Mesendoderm (in vitro differentiated cells): ENCODE measurements around the gene NFATC1.

Source experiments
- DNase-seq: peaks from one replicate; pipeline ENCODE4 v3.0.0; 2013
- H2AK5ac ChIP-seq: 2 replicates; pipeline ENCODE4 v1.6.1; 2013; ENCODE audit warnings: low read length, inconsistent platforms
- H2BK120ac ChIP-seq: 2 replicates; pipeline ENCODE4 v1.6.1; 2013; ENCODE audit warnings: low read depth, mild to moderate bottlenecking, low read length, moderate library complexity, mixed read lengths
- H2BK15ac ChIP-seq: replicated peaks from 2 replicates; pipeline ENCODE4 v1.6.1; 2013; ENCODE audit warnings: low read depth, mild to moderate bottlenecking, moderate library complexity
- H2BK5ac ChIP-seq: 2 replicates; pipeline ENCODE4 v1.6.1; 2013; ENCODE audit warnings: low read length, inconsistent platforms
- H3K18ac ChIP-seq: 2 replicates; pipeline ENCODE4 v1.6.1; 2013; ENCODE audit warnings: mild to moderate bottlenecking, low read length, mixed read lengths
- H3K23ac ChIP-seq: one replicate; pipeline ENCODE4 v1.6.1; 2013; ENCODE audit warnings: low read length
- H3K27ac ChIP-seq: 2 replicates; pipeline ENCODE4 v1.5.1; 2013; ENCODE audit warnings: low read depth, mild to moderate bottlenecking, inconsistent platforms, low read length, moderate library complexity
- H3K27me3 ChIP-seq: 2 replicates; pipeline ENCODE4 v1.6.1; 2013; ENCODE audit warnings: low read length, control low read depth, mild to moderate bottlenecking, inconsistent platforms; ENCODE audit not compliant: insufficient read depth, poor library complexity
- H3K36me3 ChIP-seq: 2 replicates; pipeline ENCODE4 v1.6.1; 2013; ENCODE audit warnings: low read length, inconsistent platforms; ENCODE audit not compliant: control insufficient read depth, insufficient read depth
- H3K4ac ChIP-seq: one replicate; pipeline ENCODE4 v1.6.1; 2013; ENCODE audit warnings: low read depth, mild to moderate bottlenecking, low read length, moderate library complexity
- H3K4me1 ChIP-seq: 2 replicates; pipeline ENCODE4 v1.6.1; 2013; ENCODE audit warnings: low read depth, low read length, inconsistent platforms; ENCODE audit not compliant: control insufficient read depth
- H3K4me2 ChIP-seq: 2 replicates; pipeline ENCODE4 v1.6.1; 2013; ENCODE audit warnings: low read length
- H3K4me3 ChIP-seq: 2 replicates; pipeline ENCODE4 v1.5.1; 2013; ENCODE audit warnings: mild to moderate bottlenecking, low read length
- H3K56ac ChIP-seq: one replicate; pipeline ENCODE4 v1.6.1; 2013; ENCODE audit warnings: low read length
- H3K79me1 ChIP-seq: 2 replicates; pipeline ENCODE4 v1.6.1; 2013; ENCODE audit warnings: low read length, inconsistent platforms
- H3K79me2 ChIP-seq: 2 replicates; pipeline ENCODE4 v1.6.1; 2013; ENCODE audit warnings: mild to moderate bottlenecking, low read length; ENCODE audit not compliant: control insufficient read depth, insufficient read depth
- H3K9ac ChIP-seq: 2 replicates; pipeline ENCODE4 v1.6.1; 2013; ENCODE audit warnings: low read length, inconsistent platforms
- H4K5ac ChIP-seq: one replicate; pipeline ENCODE4 v1.6.1; 2013; ENCODE audit warnings: low read length
- H4K8ac ChIP-seq: one replicate; pipeline ENCODE4 v1.6.1; 2013; ENCODE audit warnings: low read depth, mild to moderate bottlenecking, control low read depth, low read length, moderate library complexity
- WGBS: extraction: QIAGEN DNeasy Blood & Tissue Kit; methylation state at CpG from one replicate; pipeline ENCODE4 v1.1.7; 2013; ENCODE audit warnings: low lambda C conversion rate, missing lambda C conversion rate; ENCODE audit not compliant: insufficient coverage; ENCODE audit errors: extremely low coverage; 5-methylcytosine and 5-hydroxymethylcytosine counted together

Gene NFATC1

DNA sequence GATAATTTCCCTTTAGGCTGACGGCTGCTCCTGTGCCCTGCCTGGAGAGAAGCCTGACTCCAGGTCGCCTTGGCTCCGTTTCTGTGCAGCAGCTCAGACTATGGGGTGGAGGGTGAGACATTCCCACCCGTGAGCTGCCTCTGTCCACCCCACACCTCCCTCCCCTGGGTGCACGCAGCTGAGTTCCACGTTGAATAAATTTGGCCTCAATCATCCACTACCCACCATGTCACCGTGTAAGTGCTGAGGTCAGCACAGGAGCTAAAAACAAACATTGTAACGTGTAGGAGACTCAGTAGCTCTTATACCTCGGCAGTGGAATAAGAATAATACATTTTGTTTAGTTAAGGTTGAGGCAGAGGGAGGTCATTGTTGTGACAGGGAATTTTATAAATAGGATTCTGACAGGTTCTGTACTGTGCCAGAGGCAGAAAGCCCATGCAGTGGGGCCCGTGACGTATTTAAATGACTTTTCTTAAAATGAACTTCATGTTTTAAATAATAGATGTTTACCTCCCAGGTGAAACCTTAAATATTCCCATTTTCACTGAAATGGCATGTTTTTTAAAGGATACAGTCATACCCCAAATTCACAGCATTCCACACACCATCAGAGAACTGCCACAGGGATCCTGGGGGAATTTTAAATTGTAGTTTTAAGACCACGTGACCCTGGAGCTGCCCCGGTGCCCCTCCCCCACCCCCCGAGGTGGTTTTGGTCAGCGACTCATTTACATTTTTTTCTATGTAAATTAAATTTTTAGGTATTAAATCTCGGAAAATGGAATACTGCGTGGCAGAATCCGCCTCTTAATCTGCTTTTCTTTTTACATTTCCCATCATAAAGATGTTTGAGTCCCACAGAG lies 50.2 kb downstream of the NFATC1 start:
- Histone ChIP-seq H3K4me2 (no peak overlapping the region), H3K9ac (no peak overlapping the region), H3K4me3 (no peak overlapping the region), H3K18ac (no peak overlapping the region), H3K4ac (no peak overlapping the region), H3K79me1 (no peaks in the 10 kb centered on the region), H4K8ac (no peak overlapping the region), H2AK5ac (no peak overlapping the region), H3K56ac (no peak overlapping the region), H3K27me3 (no peaks in the 10 kb centered on the region), H3K23ac (no peak overlapping the region), H4K5ac (no peak overlapping the region), H3K27ac (no peak overlapping the region), H2BK15ac (no peak overlapping the region), H2BK5ac (no peak overlapping the region), H3K36me3 (no peaks in the 10 kb centered on the region), H3K4me1 (peaks cover 3% of the 10 kb centered on the region), H2BK120ac (no peak overlapping the region), H3K79me2 (no peaks in the 10 kb centered on the region)
- peak; percentile 45 for DNase-seq
- no CpG with 5 or more reads among the region's 18 CpGs for WGBS

DNA sequence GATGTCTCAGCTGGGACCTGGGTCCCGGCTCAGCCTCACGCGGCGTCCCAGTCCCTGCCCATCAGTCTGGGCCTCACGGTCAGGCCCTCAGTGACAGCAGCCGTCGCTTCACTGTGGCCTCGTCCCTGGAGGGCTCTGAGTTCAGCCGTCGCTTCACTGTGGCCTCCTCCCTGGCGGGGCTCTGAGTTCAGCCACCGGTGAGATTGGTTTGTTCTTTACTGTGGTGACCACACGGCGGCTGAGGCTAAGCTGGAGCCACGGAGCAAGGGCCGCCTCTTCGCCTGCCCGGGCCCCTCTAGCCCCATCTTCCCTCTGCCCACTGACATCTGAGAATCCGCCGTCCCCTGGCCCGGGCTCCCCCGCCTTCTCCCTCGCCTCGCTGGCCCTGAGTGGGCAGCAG lies 51.2 kb downstream of the NFATC1 start:
- no CpG with 5 or more reads among the region's 24 CpGs for WGBS
- H3K36me3 ChIP-seq: no peaks in the 10 kb centered on the region
- no peak for DNase-seq

GRCh38 chr18:79447703-79448367 lies 52.1 kb downstream of the NFATC1 start:
- Histone ChIP-seq H2BK120ac (no peak overlapping the region), H4K8ac (no peak overlapping the region), H3K79me1 (no peaks in the 10 kb centered on the region), H3K27me3 (no peaks in the 10 kb centered on the region), H3K4ac (no peak overlapping the region), H3K79me2 (no peaks in the 10 kb centered on the region), H3K4me2 (no peak overlapping the region), H3K9ac (no peak overlapping the region), H2BK15ac (no peak overlapping the region), H3K18ac (no peak overlapping the region), H3K23ac (no peak overlapping the region), H2AK5ac (no peak overlapping the region), H3K27ac (no peak overlapping the region), H3K36me3 (no peaks in the 10 kb centered on the region), H3K4me3 (no peak overlapping the region), H3K4me1 (peaks cover 3% of the 10 kb centered on the region), H4K5ac (no peak overlapping the region), H2BK5ac (no peak overlapping the region), H3K56ac (no peak overlapping the region)
- WGBS: no CpG with 5 or more reads among the region's 29 CpGs
- DNase-seq: no peak

More for the DNA sequence above, 51.2 kb downstream of the NFATC1 start:
- Histone ChIP-seq H3K79me1 (no peaks in the 10 kb centered on the region), H3K4me2 (no peak overlapping the region), H4K8ac (no peak overlapping the region), H3K4ac (no peak overlapping the region), H3K9ac (no peak overlapping the region), H3K79me2 (no peaks in the 10 kb centered on the region), H3K56ac (no peak overlapping the region), H4K5ac (no peak overlapping the region), H2BK5ac (no peak overlapping the region), H3K27me3 (no peaks in the 10 kb centered on the region), H3K27ac (no peak overlapping the region), H2BK15ac (no peak overlapping the region), H2BK120ac (no peak overlapping the region), H3K23ac (no peak overlapping the region), H2AK5ac (no peak overlapping the region), H3K18ac (no peak overlapping the region), H3K4me1 (peaks cover 3% of the 10 kb centered on the region), H3K4me3 (no peak overlapping the region)

- H4K8ac ChIP-seq: no peak overlapping the region
- no peak overlapping the region for H3K9ac ChIP-seq
- H3K18ac ChIP-seq: no peak overlapping the region
- WGBS: no CpG with 5 or more reads among the region's 25 CpGs
- no peaks in the 10 kb centered on the region for H3K27me3 ChIP-seq
- no peak overlapping the region for H3K56ac ChIP-seq
- no peak overlapping the region for H3K4me2 ChIP-seq
- H4K5ac ChIP-seq: no peak overlapping the region
- H3K36me3 ChIP-seq: no peaks in the 10 kb centered on the region
- no peaks in the 10 kb centered on the region for H3K79me1 ChIP-seq
- no peak overlapping the region for H2AK5ac ChIP-seq
- DNase-seq: no peak
- no peak overlapping the region for H3K4me3 ChIP-seq
- H2BK5ac ChIP-seq: no peak overlapping the region
- peaks cover 3% of the 10 kb centered on the region for H3K4me1 ChIP-seq
- H3K79me2 ChIP-seq: no peaks in the 10 kb centered on the region
- H2BK15ac ChIP-seq: no peak overlapping the region
- H2BK120ac ChIP-seq: no peak overlapping the region
- no peak overlapping the region for H3K4ac ChIP-seq
- no peak overlapping the region for H3K27ac ChIP-seq
- H3K23ac ChIP-seq: no peak overlapping the region
Observed at GRCh38 chr18:79448621-79449020, 52.9 kb downstream of the NFATC1 start.

DNA sequence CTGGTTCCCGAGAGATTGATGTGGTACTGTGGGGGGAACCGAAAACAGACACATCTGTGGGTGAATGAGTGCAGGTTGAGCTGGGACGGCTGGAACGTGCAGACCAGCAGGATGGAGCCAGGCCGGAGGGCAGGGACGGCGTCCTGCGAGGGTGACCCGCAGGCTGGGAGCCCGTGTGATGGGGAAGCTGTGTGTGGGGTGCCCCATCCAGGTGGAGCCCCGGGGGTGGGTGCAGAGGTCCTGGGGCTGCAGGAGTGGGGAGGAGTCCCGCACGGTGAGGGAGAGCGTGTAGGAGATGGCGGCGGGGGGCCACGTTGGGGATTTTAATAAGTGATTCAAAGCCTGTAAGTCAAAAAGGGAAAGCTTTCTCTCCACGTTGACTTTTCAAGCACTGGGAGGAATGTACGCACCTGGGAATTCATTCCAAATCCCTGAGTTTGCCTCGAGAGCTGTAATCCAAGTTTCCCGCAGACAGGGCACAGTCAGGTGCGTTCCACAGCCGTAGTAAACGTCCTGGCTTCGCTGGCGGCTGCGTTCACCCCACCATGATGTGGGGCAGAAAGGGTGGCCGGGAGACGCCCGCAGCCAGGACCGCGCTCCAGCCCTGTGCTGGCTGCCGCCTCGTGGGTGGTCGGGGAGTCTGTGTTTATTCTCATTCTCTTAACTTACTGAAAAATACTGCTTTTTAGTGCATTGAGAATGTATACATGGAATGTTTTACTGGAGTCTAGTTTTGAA lies 54.0 kb downstream of the NFATC1 start:
- Histone ChIP-seq H2AK5ac (no peak overlapping the region), H3K27ac (no peak overlapping the region), H3K36me3 (no peaks in the 10 kb centered on the region), H3K18ac (no peak overlapping the region), H3K79me2 (no peaks in the 10 kb centered on the region), H3K79me1 (no peaks in the 10 kb centered on the region), H3K9ac (no peak overlapping the region), H3K56ac (no peak overlapping the region), H4K8ac (no peak overlapping the region), H3K4me3 (no peak overlapping the region), H3K23ac (no peak overlapping the region), H2BK15ac (no peak overlapping the region), H3K4ac (no peak overlapping the region), H3K4me2 (no peak overlapping the region), H2BK120ac (no peak overlapping the region), H3K4me1 (peaks cover 3% of the 10 kb centered on the region), H3K27me3 (no peaks in the 10 kb centered on the region), H2BK5ac (no peak overlapping the region), H4K5ac (no peak overlapping the region)
- DNase-seq: no peak
- WGBS: no CpG with 5 or more reads among the region's 35 CpGs
